IPS DF 6.9 (cell line): ENCODE measurements around the gene AATK.
"Not testable (repeated sequence)": the region's sequence is repeated elsewhere in the genome, so short reads cannot be mapped to it uniquely, and the experiment has no call there.

Experiments
- DNase-seq: peaks from one replicate; pipeline ENCODE4 v3.0.0-alpha.2; 2013; ENCODE audit warnings: low read depth, low spot score
- H3K27ac ChIP-seq: one replicate; pipeline ENCODE4 v1.5.1; 2013; ENCODE audit warnings: low read length, control low read depth
- H3K27me3 ChIP-seq: 2 replicates; pipeline ENCODE4 v1.6.1; 2013; ENCODE audit warnings: mild to moderate bottlenecking, low read length; ENCODE audit not compliant: control insufficient read depth, insufficient read depth
- H3K36me3 ChIP-seq: 2 replicates; pipeline ENCODE4 v1.6.1; 2013; ENCODE audit warnings: low read length; ENCODE audit not compliant: control insufficient read depth, insufficient read depth
- H3K4me1 ChIP-seq: 2 replicates; pipeline ENCODE4 v1.6.1; 2013; ENCODE audit warnings: low read length; ENCODE audit not compliant: control insufficient read depth, insufficient read depth
- H3K4me3 ChIP-seq: 2 replicates; pipeline ENCODE4 v1.5.1; 2013; ENCODE audit warnings: mild to moderate bottlenecking, low read length
- H3K9me3 ChIP-seq: 2 replicates; pipeline ENCODE4 v1.6.1; 2013; ENCODE audit warnings: low read length, inconsistent platforms; ENCODE audit not compliant: control insufficient read depth, insufficient read depth
- WGBS: extraction: QIAGEN DNeasy Blood & Tissue Kit; methylation state at CpG from one replicate; pipeline ENCODE4 v1.1.7; 2013; ENCODE audit warnings: mixed read lengths, missing lambda C conversion rate; ENCODE audit not compliant: insufficient read length, insufficient coverage; 5-methylcytosine and 5-hydroxymethylcytosine counted together

AATK gene

DNA sequence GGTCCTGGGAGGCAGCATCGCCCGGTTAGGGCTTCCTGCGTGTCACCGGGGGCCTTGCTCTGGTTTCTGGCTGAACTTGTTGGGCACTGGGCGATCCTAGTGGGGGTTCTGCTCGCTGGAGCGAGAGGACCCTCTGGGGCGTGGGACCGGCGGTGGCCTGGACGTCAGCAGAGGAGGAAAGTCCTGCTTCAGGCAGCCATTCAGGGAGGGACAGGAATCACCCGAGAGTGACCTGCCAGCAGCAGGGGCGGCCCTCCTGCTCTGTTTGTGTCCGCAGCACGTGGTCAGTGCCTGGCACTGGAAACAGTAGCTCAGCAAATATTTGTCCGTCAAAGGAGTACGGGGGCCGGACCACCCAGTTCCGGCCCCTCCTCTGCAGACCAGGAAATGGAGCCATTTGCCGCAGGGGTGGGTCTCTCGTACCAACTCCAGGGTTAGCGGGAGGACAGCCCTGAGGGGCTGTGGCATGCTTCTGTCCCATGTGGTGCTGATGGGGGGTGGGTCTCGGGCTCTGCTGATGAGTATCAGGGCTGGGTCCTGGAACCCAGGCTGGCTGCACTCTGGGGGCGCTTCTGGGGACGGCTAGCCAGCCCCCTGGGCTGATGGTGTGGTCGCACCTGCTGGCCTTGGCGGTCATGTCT is 82.8 kb downstream of the AATK start:
- no peaks in the 10 kb centered on the region for H3K27me3 ChIP-seq
- H3K9me3 ChIP-seq, result no peaks in the 10 kb centered on the region
- DNase-seq, result no peak
- H3K4me1 ChIP-seq, result no peaks in the 10 kb centered on the region; the same call in 1 of the 2 replicates
- H3K27ac ChIP-seq, result no peak overlapping the region
- H3K4me3 ChIP-seq, result no peak overlapping the region
- peaks cover 11% of the 10 kb centered on the region for H3K36me3 ChIP-seq
- no CpG with 5 or more reads among the region's 27 CpGs for WGBS

DNA sequence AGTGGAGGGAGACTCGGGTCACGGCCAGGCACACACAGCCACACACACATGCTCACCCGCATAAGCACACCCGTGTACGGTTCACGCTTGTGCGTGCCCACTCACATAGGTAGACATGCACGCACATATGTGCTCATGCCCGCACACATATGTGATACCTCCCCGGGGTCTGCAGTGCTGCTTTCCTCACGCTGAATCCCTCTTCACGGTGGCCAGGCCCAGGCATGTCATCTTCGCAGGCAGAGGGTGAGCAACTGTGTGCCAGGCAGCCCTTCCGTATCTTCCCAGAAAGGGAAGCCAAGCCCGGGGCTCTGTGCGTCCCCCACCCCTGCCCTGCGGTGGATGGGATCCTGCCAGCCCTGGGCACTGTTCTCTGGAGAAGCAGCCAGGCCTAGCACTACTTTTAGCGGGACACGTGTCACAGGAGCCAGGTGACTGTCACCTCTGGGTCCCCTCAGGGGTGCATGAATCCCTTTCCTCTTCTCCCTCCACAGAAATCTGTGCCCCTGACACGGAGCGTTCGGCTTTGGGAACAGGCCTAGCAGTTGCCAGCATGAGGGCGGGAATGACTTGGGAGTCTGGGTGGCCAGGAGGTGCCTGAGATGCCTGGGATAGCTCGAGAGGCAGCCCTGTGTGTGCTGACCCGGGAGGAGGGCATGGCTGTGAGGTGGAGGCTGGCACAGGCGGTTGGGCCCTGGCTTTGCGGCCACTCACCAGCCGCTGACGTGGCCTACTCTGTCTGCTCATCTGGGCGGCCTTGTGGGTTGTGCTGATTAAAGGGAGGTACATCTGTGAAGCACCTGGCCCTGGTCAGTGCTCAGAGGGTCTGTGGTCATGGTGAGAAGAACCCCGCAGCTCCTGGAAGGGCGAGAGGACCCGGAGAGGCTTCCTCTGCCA is 83.6 kb downstream of the AATK start:
- Histone ChIP-seq H3K4me1 (no peaks in the 10 kb centered on the region; the same call in 1 of the 2 replicates), H3K27ac (no peak overlapping the region), H3K4me3 (no peak overlapping the region), H3K36me3 (peaks cover 11% of the 10 kb centered on the region), H3K9me3 (no peaks in the 10 kb centered on the region), H3K27me3 (no peaks in the 10 kb centered on the region)
- WGBS, result no CpG with 5 or more reads among the region's 33 CpGs
- DNase-seq, result no peak

DNA sequence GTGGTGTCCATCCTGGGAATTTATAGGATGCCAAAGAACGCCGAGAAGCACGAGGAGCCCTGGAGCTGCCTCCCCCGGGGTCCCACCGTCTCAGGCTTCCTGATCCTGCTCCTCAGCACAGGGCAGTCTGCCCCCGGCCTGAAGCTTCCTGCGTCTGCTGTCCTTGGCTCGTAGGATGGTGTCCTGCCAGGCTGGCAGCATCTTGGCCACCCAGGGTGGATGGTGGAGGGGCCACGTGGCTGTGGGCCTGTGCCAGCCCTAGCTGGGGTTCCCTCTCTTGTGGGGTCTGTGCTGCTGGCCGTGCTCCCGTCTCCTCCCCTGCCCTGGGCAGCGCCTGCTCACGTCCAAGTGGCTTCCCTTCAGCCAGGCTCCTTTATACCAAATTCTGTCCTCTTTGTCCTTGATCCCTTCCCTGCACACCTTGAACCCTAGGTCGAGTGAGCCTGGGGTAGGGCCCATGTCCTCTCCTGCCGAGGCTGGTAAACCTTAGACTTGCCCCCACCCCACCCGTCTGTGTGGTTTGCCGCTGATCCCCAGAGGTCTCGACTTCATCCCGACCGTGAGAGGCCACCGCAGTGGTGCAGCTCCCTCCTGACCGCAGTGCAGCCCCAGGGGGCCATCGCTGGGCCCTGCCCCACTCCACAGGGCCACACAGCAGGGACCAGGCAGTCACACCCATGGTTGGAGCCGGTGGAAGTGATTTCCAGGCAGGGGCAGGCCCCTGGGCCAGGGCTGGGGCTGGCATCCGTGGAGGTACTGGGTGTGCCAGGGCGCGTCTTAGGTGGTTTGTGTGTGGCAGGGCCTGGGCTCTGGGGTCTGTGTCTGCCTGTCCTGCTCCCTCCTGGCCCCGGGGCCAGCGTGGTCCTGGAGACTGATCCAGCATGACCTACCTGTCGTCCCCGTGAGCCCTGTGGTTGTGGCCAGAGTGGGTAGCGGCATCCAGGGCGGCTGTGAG is 84.5 kb downstream of the AATK start:
- Histone ChIP-seq H3K4me3 (no peak overlapping the region), H3K4me1 (no peaks in the 10 kb centered on the region; the same call in 1 of the 2 replicates), H3K27me3 (no peaks in the 10 kb centered on the region), H3K9me3 (no peaks in the 10 kb centered on the region), H3K27ac (no peak overlapping the region), H3K36me3 (peaks cover 11% of the 10 kb centered on the region)
- no peak for DNase-seq
- WGBS, result no CpG with 5 or more reads among the region's 33 CpGs

DNA sequence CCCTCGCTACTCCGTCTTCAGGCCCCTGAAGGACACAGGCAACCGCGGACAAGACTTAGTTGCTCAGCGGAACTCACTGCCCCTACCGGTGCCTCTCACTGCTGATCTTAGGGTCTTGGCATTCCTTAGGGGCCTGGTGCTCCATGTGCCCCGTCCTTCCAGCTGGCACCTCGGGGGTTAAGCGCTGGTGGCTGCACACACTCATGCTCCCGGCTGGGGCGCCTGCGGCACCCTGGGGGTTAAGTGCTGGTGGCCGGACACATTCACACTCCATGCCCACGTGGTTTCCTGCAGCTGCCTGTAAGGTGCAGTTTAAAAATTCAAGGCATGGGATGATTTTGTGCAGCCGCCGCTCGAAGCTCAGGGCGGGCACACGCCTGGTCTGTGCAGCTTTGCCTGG is 86.0 kb downstream of the AATK start:
- no peaks in the 10 kb centered on the region; the same call in 1 of the 2 replicates for H3K4me1 ChIP-seq
- no peaks in the 10 kb centered on the region for H3K9me3 ChIP-seq
- no peaks in the 10 kb centered on the region for H3K27me3 ChIP-seq
- WGBS, result no CpG with 5 or more reads among the region's 19 CpGs
- no peak for DNase-seq
- H3K27ac ChIP-seq, result no peak overlapping the region
- H3K4me3 ChIP-seq, result no peak overlapping the region; the same call in 1 of the 2 replicates
- H3K36me3 ChIP-seq, result peaks cover 7% of the 10 kb centered on the region

DNA sequence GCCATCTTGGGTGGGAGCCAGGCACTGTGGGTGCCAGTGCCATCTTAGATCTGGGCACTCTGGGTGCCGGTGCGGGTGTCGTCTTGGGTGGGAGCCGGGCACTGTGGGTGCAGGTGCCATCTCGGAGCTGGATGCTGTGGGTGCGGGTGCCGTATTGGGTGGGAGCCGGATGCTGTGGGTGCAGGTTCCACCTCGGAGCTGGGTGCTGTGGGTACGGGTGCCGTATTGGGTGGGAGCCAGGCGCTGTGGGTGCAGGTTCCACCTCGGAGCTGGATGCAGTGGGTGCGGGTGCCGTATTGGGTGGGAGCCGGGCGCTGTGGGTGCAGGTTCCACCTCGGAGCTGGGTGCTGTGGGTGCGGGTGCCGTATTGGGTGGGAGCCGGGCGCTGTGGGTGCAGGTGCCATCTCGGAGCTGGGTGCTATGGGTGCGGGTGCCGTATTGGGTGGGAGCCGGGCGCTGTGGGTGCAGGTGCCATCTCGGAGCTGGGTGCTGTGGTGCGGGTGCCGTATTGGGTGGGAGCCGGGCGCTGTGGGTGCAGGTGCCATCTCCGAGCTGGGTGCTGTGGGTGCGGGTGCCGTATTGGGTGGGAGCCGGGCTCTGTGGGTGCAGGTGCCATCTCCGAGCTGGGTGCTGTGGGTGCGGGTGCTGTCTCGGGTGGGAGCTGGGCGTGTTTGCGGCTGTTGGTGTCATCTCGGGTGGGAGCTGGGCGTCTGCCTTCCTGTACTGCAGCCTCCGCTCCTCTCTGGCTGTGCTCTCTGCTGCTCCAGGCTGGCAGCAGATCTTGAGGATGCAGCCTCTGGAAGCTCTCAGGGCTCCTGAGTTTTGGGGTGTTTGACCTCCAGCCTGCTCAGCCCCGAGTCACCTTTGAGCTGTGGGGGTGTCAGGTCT is 87.8 kb downstream of the AATK start:
- H3K27ac ChIP-seq, H3K4me3 ChIP-seq, H3K4me1 ChIP-seq, H3K36me3 ChIP-seq, H3K27me3 ChIP-seq, H3K9me3 ChIP-seq, DNase-seq: not testable (repeated sequence)
- no CpG with 5 or more reads among the region's 45 CpGs for WGBS

DNA sequence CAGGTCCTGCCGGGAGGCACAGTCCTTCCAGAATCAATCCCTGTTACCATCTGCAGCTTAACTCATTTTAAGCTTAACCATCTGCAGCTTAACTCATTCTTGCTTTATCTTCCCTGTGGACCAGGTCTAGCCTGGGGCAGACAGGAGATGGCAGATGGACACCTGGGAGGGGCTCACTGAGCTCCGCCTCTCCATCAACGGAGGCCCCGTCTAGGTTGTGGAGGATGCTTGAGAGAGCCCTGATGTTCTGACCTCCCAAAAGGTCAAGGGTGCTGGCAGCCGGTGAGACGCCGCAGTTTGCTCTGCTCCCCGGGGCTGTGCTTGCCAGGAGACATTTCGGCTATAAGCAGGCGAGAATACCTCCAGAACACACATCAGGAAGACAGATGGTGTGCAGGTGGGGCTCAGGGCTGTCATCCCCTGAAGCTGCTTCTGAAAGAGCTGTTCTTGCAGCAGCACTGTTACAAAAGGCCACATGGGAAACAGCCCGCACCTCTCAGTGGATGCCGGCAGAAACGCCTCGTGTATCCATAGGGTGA is 89.8 kb downstream of the AATK start:
- Histone ChIP-seq H3K27me3 (no peaks in the 10 kb centered on the region), H3K9me3 (no peaks in the 10 kb centered on the region), H3K4me3 (no peak overlapping the region), H3K27ac (no peak overlapping the region), H3K36me3 (peaks cover 6% of the 10 kb centered on the region), H3K4me1 (no peaks in the 10 kb centered on the region; the same call in 1 of the 2 replicates)
- WGBS, result no CpG with 5 or more reads among the region's 14 CpGs
- DNase-seq, result no peak

DNA sequence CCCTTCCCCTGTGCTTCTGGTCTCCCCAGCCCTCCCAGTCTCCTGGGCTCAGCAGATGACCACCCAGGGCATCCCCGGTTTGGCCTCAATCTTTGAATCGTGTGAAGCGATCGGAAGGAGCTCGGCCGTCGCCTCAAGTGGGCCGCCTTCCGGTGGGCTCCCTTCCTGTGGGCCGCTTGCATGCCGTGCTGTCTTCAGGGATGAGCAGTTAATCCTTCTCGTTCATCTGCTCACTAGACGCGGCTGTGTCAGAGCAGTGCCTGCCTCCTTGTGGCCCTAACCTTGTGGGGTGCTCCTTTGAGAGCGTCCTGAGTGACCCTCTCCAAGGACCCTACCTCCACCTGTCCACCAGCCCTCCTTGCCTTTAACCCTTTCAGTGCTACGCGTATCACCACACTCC is 90.7 kb downstream of the AATK start:
- Histone ChIP-seq H3K9me3 (no peaks in the 10 kb centered on the region), H3K27ac (no peak overlapping the region), H3K4me1 (no peaks in the 10 kb centered on the region; the same call in 1 of the 2 replicates), H3K27me3 (no peaks in the 10 kb centered on the region), H3K4me3 (no peak overlapping the region), H3K36me3 (peaks cover 6% of the 10 kb centered on the region)
- no peak for DNase-seq
- no CpG with 5 or more reads among the region's 17 CpGs for WGBS

DNA sequence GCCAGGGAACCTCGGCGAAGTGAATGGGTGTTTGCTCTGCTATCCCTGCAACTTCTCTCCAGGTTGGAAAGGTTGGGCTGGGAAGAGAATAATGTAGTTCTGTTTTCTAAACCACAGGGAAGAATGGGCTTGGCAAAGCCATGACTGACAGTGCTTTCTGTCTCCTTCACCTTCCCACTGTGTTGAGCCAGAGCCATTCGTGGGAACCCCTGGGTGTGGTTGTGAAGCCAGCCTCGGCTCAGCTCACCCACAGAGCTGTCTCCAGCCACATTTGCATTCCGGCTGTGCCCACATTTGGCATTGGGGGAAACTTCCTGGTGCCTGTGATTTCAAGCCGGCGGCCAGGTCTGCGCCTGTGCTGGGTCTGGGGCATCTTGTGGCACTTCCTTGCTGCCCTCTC is 91.1 kb downstream of the AATK start:
- no peak overlapping the region for H3K4me3 ChIP-seq
- H3K9me3 ChIP-seq, result no peaks in the 10 kb centered on the region
- H3K27ac ChIP-seq, result no peak overlapping the region
- H3K4me1 ChIP-seq, result no peaks in the 10 kb centered on the region; the same call in 1 of the 2 replicates
- H3K27me3 ChIP-seq, result no peaks in the 10 kb centered on the region
- WGBS, result no CpG with 5 or more reads among the region's 8 CpGs
- H3K36me3 ChIP-seq, result peaks cover 5% of the 10 kb centered on the region
- no peak for DNase-seq

DNA sequence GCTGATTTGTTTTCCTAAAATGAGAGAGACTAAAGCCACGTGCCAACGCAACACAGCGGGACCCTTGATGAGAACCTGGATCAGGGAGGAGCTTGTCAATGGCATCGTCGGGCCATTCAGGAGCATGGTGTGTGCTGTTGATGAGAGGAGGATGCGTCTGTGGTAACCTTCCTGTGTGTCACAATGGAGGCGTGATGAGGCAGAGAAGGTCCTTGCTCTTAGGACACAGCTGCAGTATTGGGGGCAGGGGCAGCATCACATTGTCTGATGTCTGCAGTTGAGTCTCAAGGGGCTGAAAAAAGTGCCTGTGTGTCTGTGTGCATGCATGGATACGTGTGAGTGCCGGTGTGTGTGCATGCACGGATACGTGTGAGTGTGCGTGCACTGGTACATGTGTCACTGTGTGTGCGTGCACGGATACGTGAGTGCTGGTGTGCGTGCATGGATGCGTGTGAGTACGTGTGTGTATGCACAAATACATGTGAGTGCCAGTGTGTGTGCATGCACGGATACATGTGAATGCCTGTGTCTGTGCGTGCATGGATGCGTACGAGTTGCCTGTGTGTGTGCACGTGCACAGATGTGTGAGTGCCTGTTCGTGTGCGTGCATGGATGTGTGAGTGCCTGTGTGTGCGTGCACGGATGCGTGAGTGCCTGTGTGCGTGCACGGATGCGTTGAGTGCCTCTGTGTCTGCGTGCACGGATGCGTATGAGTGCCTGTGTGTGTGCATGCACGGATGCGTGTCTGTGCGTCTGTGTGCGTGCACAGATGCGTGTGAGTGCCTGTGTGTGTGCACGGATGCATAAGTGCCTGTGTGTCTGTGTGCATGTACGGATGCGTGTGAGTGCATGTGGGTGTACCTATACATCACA is 91.8 kb downstream of the AATK start:
- no peak for DNase-seq
- no peaks in the 10 kb centered on the region for H3K27me3 ChIP-seq
- no CpG with 5 or more reads among the region's 42 CpGs for WGBS
- H3K4me3 ChIP-seq, result no peak overlapping the region
- no peaks in the 10 kb centered on the region; the same call in 1 of the 2 replicates for H3K36me3 ChIP-seq
- H3K4me1 ChIP-seq, result no peaks in the 10 kb centered on the region
- no peaks in the 10 kb centered on the region for H3K9me3 ChIP-seq
- H3K27ac ChIP-seq, result no peak overlapping the region
